ENCODE data around the gene TGFBR1. TPM values are rescaled to one million over a fixed set of nuclear protein-coding genes. Genes with fewer than 3 reads are reported as not detected.

The TGFBR1 gene
- polyA plus RNA-seq, 1 of the 3 experiments (the other 2 are of a cell fraction), result 15.3 TPM

GRCh38 chr9:99058964-99059921 lies 45.7 kb upstream of the TGFBR1 start (continued):
- TF ChIP-seq SIN3A (IDR thresholded peaks at IDR 0.05; ENCODE audit: borderline replicate concordance, low read depth, low read length) (no peak), YY1 (IDR thresholded peaks at IDR 0.05; ENCODE audit: low read depth) (no peak), ELF1 (IDR thresholded peaks at IDR 0.05) (no peak)
- TF ChIP-seq, protein P1, sequence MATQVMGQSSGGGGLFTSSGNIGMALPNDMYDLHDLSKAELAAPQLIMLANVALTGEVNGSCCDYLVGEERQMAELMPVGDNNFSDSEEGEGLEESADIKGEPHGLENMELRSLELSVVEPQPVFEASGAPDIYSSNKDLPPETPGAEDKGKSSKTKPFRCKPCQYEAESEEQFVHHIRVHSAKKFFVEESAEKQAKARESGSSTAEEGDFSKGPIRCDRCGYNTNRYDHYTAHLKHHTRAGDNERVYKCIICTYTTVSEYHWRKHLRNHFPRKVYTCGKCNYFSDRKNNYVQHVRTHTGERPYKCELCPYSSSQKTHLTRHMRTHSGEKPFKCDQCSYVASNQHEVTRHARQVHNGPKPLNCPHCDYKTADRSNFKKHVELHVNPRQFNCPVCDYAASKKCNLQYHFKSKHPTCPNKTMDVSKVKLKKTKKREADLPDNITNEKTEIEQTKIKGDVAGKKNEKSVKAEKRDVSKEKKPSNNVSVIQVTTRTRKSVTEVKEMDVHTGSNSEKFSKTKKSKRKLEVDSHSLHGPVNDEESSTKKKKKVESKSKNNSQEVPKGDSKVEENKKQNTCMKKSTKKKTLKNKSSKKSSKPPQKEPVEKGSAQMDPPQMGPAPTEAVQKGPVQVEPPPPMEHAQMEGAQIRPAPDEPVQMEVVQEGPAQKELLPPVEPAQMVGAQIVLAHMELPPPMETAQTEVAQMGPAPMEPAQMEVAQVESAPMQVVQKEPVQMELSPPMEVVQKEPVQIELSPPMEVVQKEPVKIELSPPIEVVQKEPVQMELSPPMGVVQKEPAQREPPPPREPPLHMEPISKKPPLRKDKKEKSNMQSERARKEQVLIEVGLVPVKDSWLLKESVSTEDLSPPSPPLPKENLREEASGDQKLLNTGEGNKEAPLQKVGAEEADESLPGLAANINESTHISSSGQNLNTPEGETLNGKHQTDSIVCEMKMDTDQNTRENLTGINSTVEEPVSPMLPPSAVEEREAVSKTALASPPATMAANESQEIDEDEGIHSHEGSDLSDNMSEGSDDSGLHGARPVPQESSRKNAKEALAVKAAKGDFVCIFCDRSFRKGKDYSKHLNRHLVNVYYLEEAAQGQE (IDR thresholded peaks at IDR 0.05; ENCODE audit: low read depth, low read length), result no peak

DNA sequence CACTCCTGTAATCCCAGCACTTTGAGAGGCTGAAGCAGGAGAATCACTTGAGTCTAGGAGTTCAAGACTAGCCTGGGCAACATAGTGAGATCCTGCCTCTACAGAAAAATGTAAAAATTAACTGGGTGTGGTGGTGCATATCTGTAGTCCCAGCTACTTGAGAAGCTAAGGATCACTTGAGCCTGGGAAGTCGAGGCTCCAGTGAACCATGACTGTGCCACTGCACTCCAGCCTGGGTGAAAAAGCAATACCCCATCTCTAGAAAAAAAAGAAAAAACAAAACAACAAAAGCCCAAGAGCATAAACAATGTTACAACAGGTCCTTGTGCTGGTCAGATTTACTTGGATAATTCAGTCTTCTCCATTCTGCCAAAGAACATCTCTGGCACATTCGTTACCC lies 44.3 kb upstream of the TGFBR1 start:
- H3F3A ChIP-seq (replicated peaks; ENCODE audit: insufficient read depth), result no peaks in the 10 kb centered on the region
- H3K27ac ChIP-seq (ENCODE audit: low read depth in 2 of 2, low read length in 1 of 2), result no peak overlapping the region
- 0 out of 4 replicates have a peak, but pooled peaks cover 0 to 4% of the 10 kb centered on the region in 2 experiments for H3K4me1 ChIP-seq (ENCODE audit: control insufficient read depth in 1 of 2, insufficient read depth in 2 of 2, low read depth in 1 of 2, low read length in 1 of 2)
- DNase-seq, result no peak
- no peak for TF ChIP-seq USF2 (IDR thresholded peaks at IDR 0.05; ENCODE audit: borderline replicate concordance, low read depth, low read length)
- TF ChIP-seq, protein P2, sequence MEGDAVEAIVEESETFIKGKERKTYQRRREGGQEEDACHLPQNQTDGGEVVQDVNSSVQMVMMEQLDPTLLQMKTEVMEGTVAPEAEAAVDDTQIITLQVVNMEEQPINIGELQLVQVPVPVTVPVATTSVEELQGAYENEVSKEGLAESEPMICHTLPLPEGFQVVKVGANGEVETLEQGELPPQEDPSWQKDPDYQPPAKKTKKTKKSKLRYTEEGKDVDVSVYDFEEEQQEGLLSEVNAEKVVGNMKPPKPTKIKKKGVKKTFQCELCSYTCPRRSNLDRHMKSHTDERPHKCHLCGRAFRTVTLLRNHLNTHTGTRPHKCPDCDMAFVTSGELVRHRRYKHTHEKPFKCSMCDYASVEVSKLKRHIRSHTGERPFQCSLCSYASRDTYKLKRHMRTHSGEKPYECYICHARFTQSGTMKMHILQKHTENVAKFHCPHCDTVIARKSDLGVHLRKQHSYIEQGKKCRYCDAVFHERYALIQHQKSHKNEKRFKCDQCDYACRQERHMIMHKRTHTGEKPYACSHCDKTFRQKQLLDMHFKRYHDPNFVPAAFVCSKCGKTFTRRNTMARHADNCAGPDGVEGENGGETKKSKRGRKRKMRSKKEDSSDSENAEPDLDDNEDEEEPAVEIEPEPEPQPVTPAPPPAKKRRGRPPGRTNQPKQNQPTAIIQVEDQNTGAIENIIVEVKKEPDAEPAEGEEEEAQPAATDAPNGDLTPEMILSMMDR (IDR thresholded peaks at IDR 0.05), result no peak
- no peak for TF ChIP-seq MXI1 (IDR thresholded peaks at IDR 0.05; ENCODE audit: low read depth, low read length)
- no peak for TF ChIP-seq FOSL2 (IDR thresholded peaks at IDR 0.05; ENCODE audit: borderline replicate concordance, low read depth)
- no peak for TF ChIP-seq MAX (IDR thresholded peaks at IDR 0.05; ENCODE audit: low read depth)
- CTCF ChIA-PET, result no interaction called here
- H3K4me2 ChIP-seq, result no peak overlapping the region
- no peaks in the 10 kb centered on the region for H3K79me2 ChIP-seq (ENCODE audit: insufficient read depth)
- no peak overlapping the region for H2AFZ ChIP-seq (ENCODE audit: low read depth)
- 52% methylated on average over 2 of the region's 2 CpGs for WGBS (ENCODE audit: low lambda C conversion rate)
- H3K9me2 ChIP-seq, result no peaks in the 10 kb centered on the region
- no peak overlapping the region for H3K9ac ChIP-seq
- POLR2A ChIA-PET, result no interaction called here
- H3K36me3 ChIP-seq (replicated peaks in 1 of 2; ENCODE audit: control insufficient read depth in 1 of 2, insufficient read depth in 2 of 2, low read length in 1 of 2), result no peaks in the 10 kb centered on the region
- H4K20me1 ChIP-seq (ENCODE audit: insufficient read depth), result no peaks in the 10 kb centered on the region
- no peak overlapping the region for H3K4me3 ChIP-seq (ENCODE audit: low read depth in 2 of 2, low read length in 1 of 2)
- H3K27me3 ChIP-seq (ENCODE audit: insufficient read depth), result no peaks in the 10 kb centered on the region
- no peaks in the 10 kb centered on the region for H3K9me3 ChIP-seq
